COLO668 (cell line): ENCODE results near the gene KCMF1.

ENCODE experiments used
- DNase-seq: peaks from one replicate; lab custom pipeline; 2025; ENCODE audit not compliant: unreplicated experiment; lab: John Stamatoyannopoulos, UW

The KCMF1 gene

DNA sequence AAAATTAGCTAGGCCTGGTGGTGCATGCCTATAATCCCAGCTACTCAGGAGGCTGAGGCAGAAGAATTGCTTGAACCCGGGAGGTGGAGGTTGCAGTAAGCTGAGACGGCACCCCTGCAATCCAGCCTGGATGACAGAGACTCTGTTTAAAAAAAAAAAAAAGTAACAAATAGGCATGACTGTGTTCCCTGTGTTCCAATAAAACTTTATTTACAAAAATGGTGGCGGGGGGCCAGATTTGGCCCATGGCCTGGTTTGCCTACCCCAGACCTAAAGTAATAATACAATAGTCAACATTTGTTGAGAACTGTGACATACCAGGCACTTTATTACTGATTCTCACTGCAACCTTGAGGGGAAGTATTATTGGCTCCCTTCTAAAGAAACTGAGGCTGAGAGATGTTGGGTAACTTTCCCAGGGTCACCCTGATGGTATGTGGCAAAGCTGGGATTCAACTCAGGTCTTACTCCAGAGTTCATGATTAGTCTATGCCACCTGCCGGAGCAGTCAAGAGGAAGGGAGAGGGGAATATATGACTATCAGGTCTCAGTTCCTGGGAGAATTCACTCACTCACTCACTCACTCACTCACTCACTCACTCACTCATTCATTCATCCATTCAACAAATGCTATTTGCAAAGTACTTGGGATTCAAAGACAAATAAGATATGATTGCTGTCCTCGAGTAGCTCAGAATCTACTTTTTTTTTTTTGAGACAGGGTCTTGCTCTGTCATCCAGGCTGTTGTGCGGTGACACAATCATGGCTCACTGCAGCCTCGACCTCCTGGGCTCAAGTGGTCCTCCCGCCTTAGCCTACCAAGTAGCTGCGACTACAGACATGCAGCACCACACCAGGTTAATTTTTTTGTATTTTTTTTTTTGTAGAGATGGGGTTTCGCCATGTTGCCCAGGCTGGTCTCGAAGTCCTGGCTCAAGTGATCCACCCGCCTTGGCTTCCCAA, 14.3 kb upstream of the KCMF1 start:
- no peak for DNase-seq

GRCh38 chr2:84957771-84958134, 13.2 kb upstream of the KCMF1 start:
- no peak for DNase-seq

- DNase-seq: peak; percentile 68
These were observed 12.6 kb upstream of the KCMF1 start for GRCh38 chr2:84958135-84959059.

- DNase-seq: no peak
These were observed 11.8 kb upstream of the KCMF1 start for GRCh38 chr2:84959095-84959565.

DNA sequence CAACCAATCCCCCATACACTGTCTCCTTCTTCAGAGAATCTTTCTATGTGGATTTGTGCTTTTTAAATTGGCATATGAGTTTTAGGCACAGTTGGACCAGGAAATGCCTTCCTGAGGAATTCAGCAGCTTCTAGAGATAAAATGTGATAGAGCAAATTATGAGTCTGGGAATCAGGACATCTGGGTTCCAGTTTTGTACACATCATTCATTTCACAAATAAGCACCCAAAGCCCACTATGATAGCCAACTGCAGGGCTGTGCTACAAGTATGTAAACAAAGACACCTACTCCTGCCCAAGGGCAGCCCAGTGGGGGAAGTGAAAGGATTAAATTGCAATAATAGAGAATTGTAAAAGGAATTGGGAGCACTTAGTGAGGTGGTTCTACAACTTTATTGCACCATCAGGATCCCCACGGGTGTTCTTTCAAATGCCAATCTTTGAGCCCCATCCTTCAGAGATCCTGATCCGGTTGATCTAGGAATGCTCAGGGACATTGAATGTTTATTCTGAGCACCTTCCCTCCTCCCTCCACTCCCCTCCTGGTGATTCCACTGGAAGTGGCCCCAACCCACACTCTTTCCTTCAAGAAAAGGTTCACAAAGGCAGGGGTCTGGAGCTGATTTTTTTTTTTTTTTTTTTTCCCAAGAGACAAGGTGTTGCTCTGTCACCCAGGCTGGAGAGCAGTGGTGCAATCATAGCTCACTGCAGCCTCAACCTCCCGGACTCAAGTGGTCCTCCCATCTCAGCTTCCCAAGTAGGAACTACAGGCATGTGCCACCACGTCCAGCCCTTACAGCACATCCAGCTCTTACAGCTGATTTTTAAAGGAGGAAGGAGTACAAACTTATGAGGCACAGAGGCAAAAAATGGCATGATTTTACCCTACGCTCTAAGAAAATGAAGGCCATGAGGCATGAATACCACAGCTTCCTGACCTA, 11.1 kb upstream of the KCMF1 start:
- DNase-seq: peak; percentile 31

GRCh38 chr2:84962917-84963316, 8.0 kb upstream of the KCMF1 start:
- no peak for DNase-seq

DNA sequence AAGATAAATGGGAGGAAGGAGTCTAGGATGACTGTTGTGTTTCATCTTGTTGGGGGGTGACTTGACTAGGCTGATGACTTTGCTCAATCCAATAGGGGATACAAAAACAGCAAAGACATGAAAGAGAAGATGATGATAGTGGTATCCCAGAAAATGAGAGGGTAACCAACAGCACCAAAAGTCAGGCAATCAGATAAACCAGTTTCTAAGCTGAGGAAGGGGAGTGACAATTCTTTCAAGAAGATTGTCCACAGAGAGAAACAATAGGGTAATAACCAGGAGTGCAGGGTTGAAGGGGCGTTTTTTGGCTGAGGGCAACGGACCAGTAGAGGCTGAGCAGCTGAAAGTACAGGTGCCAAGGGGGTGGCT, 7.7 kb upstream of the KCMF1 start:
- DNase-seq: no peak

DNA sequence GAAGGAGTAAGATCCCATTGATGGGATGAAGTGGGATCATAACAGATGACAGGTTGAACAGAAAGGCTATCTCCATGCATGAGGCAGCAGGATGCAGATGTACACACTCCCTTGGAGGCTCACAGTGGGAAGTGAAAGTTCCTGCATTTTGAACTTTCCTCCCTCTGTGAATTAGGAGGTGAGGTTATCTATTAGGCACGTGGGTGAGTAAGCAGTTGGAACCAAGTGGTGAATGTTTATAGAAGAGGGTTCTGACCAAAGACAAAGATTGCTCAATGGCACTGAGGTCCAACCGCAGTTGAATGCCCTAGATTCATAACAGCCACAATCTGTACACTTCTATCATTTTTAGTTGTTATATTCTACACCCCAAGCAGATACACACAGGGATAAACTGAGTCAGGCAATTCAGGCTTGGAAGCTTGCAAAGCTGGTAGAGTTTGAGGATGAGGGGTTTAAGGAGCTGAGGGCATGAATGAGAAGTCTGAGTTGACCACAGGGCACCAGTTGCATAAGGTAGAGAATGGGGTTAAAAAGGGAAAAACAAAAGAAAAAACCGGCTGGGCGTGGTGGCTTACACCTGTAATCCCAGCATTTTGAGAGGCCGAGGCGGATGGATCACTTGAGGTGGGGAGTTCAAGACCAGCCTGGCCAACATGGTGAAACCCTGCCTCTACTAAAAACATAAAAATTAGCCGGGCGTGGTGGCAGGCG, 7.1 kb upstream of the KCMF1 start:
- DNase-seq: no peak

GRCh38 chr2:84964406-84965191, 6.4 kb upstream of the KCMF1 start:
- DNase-seq: no peak

GRCh38 chr2:84965192-84965516, 5.8 kb upstream of the KCMF1 start:
- DNase-seq: no peak

GRCh38 chr2:84965827-84966226, 5.1 kb upstream of the KCMF1 start:
- no peak for DNase-seq

- no peak for DNase-seq
These were observed 4.2 kb upstream of the KCMF1 start for GRCh38 chr2:84966731-84967130.

DNA sequence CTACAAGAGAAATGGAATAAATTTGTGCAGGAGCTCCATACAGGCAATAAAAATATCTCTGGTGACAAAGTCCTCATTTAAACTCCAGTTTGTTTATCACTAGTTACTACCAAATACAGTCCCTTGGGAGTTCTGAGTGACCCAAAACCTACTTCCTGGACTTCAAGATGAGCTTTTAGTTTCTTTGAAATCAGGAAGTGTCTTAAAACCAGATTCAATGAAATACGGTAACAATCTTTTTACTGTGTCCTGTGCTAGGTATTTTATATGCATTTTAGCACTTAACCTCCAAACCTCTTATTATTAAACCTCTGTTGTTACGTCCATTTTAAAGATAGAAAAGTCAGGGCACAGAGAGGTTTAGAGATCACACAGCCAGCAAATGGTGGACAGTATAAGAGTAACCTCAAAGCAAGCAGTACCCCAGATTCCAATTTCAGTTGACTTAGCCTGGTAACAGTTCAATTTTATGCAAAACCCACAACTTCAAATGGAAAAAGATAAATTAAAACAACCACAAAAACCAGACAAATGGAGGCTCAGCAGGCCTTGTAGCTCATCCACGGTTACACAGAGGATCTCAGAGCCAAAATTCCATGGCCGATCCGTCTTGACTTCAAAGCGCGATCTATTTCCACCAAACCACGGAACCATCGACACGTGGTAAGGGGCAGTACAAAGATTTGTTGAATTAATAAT, 1.3 kb upstream of the KCMF1 start:
- peak; percentile 27 for DNase-seq

GRCh38 chr2:84970210-84970867, 622 bp upstream of the KCMF1 start:
- DNase-seq: peak; percentile 89

DNA sequence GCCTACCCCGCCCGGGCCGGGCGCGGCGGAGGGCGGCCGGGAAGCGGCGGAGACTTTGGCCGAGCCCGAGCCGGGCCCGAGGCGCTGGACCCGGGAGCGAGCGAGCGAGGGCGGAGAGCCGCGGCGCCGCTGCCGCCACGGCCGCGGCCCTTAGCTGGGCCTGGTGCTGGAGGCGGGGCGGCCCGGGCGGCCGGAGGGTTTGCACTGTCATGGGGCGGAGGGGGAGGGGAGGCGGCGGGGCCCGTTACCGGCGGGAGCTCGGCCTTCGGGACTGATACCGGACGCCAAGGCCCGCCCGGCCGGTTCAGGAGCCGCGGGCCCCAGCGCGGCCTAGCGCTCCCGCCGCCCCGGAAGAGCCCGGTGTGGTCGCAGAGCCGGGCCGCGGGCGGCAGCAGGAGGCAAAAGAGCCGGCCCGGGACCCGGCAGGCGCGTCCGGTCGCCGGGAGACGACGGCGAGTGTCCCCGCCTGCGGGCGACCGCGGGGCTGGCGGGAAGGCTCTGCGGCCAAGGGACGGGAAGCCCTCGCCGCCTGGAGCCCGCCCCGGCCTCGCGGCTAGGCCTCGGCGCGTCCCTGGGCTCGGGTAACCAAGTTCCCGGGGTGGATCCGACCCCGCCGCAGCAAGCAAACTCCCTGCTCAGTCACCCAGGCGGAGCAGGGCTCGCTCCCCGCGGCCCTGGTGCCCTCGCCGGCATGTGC, 697 bp downstream of the KCMF1 start:
- DNase-seq: peak; percentile 77

DNA sequence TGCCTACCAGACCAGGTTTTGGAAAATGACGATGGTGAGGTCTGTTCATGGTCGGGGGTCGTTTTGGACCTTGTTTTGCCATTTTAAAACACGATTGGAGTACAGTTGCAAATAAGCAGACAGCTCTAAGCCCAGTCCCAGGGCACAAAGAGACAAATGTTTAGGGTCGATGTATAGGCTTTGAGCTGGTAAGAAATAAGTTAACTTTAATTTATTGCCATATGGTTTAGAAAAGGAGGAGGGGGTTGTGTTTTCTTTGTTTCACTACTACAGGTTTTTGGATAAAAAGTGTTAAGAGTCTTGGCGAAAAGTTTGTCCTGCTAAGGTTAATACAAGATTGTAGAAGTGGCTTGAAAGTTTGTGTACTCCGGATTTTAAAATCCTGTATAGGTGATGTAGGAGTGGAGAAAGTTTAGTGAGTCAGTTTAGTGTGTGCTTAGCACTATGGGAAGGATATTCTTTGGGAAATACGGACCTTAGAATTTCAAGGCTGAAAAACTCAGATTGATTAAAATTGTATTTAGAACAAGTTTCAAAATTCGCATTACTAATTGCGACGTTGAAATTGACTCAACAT, 1.3 kb downstream of the KCMF1 start:
- DNase-seq: no peak

DNA sequence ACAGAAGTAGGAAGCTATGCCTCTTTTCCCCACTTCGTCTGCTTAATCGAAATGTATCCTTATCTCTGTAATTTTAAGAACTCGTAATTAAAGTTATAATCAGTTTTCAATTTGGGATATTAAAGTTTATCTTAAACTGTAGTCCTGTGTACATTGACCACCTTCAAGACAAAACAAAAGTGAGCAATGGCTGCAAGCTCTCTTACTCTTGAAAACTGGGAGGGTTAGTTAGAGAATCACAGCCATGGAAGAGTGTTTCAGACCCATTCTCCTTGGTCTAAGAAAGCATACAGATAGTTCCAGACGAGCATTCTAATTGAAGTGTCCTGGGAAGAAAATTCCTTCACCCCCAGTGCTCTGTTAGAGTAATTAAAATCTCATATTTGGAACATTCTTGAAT, 2.0 kb downstream of the KCMF1 start:
- no peak for DNase-seq
